ENCODE data around the gene COL4A2.

Gene COL4A2

GRCh38 chr13:110364081-110364480 is 57.0 kb downstream of the COL4A2 start:
- H3K4me3 ChIP-seq (ENCODE audit: low read length) = no peak overlapping the region
- no peak for TF ChIP-seq CTCF (conservative IDR thresholded peaks at IDR 0.05; ENCODE audit: low read length)
- DNase-seq (ENCODE audit: low read depth) = no peak

- H3K4me3 ChIP-seq (ENCODE audit: low read length) = no peak overlapping the region
- no peak for TF ChIP-seq CTCF (conservative IDR thresholded peaks at IDR 0.05; ENCODE audit: low read length)
- DNase-seq (ENCODE audit: low read depth) = no peak
These were observed 58.8 kb downstream of the COL4A2 start for GRCh38 chr13:110365876-110366275.

- H3K4me3 ChIP-seq (ENCODE audit: low read length) = no peak overlapping the region
- no peak for TF ChIP-seq CTCF (conservative IDR thresholded peaks at IDR 0.05; ENCODE audit: low read length)
- no peak for DNase-seq (ENCODE audit: low read depth)
These were observed 59.6 kb downstream of the COL4A2 start for GRCh38 chr13:110366733-110367132.

GRCh38 chr13:110367620-110368019 is 60.5 kb downstream of the COL4A2 start:
- DNase-seq (ENCODE audit: low read depth) = no peak
- no peak for TF ChIP-seq CTCF (conservative IDR thresholded peaks at IDR 0.05; ENCODE audit: low read length)
- no peak overlapping the region for H3K4me3 ChIP-seq (ENCODE audit: low read length)

GRCh38 chr13:110368408-110368807 is 61.3 kb downstream of the COL4A2 start:
- H3K4me3 ChIP-seq (ENCODE audit: low read length) = no peak overlapping the region
- no peak for DNase-seq (ENCODE audit: low read depth)
- no peak for TF ChIP-seq CTCF (conservative IDR thresholded peaks at IDR 0.05; ENCODE audit: low read length)

GRCh38 chr13:110369400-110369799 is 62.3 kb downstream of the COL4A2 start:
- DNase-seq (ENCODE audit: low read depth) = no peak
- TF ChIP-seq CTCF (conservative IDR thresholded peaks at IDR 0.05; ENCODE audit: low read length) = no peak
- H3K4me3 ChIP-seq (ENCODE audit: low read length) = no peak overlapping the region

- H3K4me3 ChIP-seq (ENCODE audit: low read length) = no peak overlapping the region
- no peak for TF ChIP-seq CTCF (conservative IDR thresholded peaks at IDR 0.05; ENCODE audit: low read length)
- no peak for DNase-seq (ENCODE audit: low read depth)
These were observed 64.7 kb downstream of the COL4A2 start for GRCh38 chr13:110371550-110372465.

Data from AG10803 (cell line).